ENCODE measurements around the gene ANKRD62.

DNA sequence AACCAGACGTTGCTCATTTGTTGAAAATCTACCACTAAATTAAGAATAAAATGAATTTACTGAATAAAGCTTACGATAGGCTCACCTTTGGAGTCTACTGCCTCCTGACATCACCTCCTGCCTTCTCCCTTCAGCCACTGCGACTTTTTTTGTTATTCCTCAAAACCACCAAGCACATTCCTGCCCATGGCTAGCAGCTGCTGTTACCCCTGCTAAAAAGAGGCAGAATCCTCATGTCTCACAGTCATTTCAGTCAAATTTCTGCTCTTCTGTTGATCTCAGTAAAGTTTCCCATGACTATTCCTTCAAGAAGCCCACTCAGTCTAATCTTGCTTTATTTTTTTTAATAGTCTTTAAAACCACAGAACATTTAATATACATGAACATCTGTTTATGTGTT is 40.8 kb upstream of the ANKRD62 start:
- TF ChIP-seq, protein P1, sequence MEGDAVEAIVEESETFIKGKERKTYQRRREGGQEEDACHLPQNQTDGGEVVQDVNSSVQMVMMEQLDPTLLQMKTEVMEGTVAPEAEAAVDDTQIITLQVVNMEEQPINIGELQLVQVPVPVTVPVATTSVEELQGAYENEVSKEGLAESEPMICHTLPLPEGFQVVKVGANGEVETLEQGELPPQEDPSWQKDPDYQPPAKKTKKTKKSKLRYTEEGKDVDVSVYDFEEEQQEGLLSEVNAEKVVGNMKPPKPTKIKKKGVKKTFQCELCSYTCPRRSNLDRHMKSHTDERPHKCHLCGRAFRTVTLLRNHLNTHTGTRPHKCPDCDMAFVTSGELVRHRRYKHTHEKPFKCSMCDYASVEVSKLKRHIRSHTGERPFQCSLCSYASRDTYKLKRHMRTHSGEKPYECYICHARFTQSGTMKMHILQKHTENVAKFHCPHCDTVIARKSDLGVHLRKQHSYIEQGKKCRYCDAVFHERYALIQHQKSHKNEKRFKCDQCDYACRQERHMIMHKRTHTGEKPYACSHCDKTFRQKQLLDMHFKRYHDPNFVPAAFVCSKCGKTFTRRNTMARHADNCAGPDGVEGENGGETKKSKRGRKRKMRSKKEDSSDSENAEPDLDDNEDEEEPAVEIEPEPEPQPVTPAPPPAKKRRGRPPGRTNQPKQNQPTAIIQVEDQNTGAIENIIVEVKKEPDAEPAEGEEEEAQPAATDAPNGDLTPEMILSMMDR (IDR thresholded peaks at IDR 0.05; ENCODE audit: insufficient read depth, low read length, poor library complexity, severe bottlenecking) = no peak
- TF ChIP-seq EZH2phosphoT487 (conservative IDR thresholded peaks at IDR 0.05; ENCODE audit: low read length) = no peak
